Measurements from ENCODE around the gene HEXD. TPM values are rescaled to one million over a fixed set of nuclear protein-coding genes. Genes with fewer than 3 reads are reported as not detected.

HEXD gene
- total and polyA plus RNA-seq, 4 experiments from 2014 or later: 12.6 to 113 (median 60.2) TPM

- H3K36me3 Mint-ChIP-seq: peaks cover 12 to 18% of the 10 kb centered on the region in 2 donors
- H3K4me1 Mint-ChIP-seq: peaks cover 0 to 11% (median under 1%) of the 10 kb centered on the region in 4 donors
- Histone ChIP-seq H3K4me3 (ENCODE audit: low read length in 2 of 2) (no peak overlapping the region), H3K4me1 (ENCODE audit: insufficient read depth, low read length) (no peaks in the 10 kb centered on the region), H3K36me3 (ENCODE audit: insufficient read depth, low read length) (no peaks in the 10 kb centered on the region), H3K27ac (ENCODE audit: low read depth, low read length) (no peak overlapping the region), H3K27me3 (ENCODE audit: insufficient read depth, low read length) (no peaks in the 10 kb centered on the region), H3K9me3 (ENCODE audit: control insufficient read depth in 1 of 2, low read length in 2 of 2) (no peaks in the 10 kb centered on the region)
- peak overlapping the region in 1 of 7 donors; percentile 29 for H3K27ac Mint-ChIP-seq
- ChIA-PET POLR2A (ENCODE audit: partially characterized antibody) (no interaction called here), CTCF (ENCODE audit: partially characterized antibody) (no interaction called here)
- intact Hi-C loops (cut with micrococcal nuclease): no loop called here
- H3K4me3 Mint-ChIP-seq: no peak overlapping the region
- H3K27me3 Mint-ChIP-seq: peaks cover 0 to 3% of the 10 kb centered on the region in 2 donors
- peaks cover 0 to 2% (median 0%) of the 10 kb centered on the region in 8 donors for H3K9me3 Mint-ChIP-seq
- no peak for DNase-seq
These were observed 25.8 kb upstream of the HEXD start for GRCh38 chr17:82392209-82392920.

GRCh38 chr17:82392941-82393340 lies 25.2 kb upstream of the HEXD start:
- H3K9me3 Mint-ChIP-seq: peaks cover 0 to 2% (median 0%) of the 10 kb centered on the region in 8 donors
- no peak overlapping the region for H3K4me3 Mint-ChIP-seq
- H3K4me1 Mint-ChIP-seq: peaks cover 0 to 6% (median 0%) of the 10 kb centered on the region in 4 donors
- no peaks in the 10 kb centered on the region for H3K27me3 Mint-ChIP-seq
- DNase-seq: no peak
- Histone ChIP-seq H3K4me1 (ENCODE audit: insufficient read depth, low read length) (no peaks in the 10 kb centered on the region), H3K4me3 (ENCODE audit: low read length in 2 of 2) (no peak overlapping the region), H3K27ac (ENCODE audit: low read depth, low read length) (no peak overlapping the region), H3K36me3 (ENCODE audit: insufficient read depth, low read length) (no peaks in the 10 kb centered on the region), H3K27me3 (ENCODE audit: insufficient read depth, low read length) (no peaks in the 10 kb centered on the region), H3K9me3 (ENCODE audit: control insufficient read depth in 1 of 2, low read length in 2 of 2) (no peaks in the 10 kb centered on the region)
- intact Hi-C loops (cut with micrococcal nuclease): no loop called here
- ChIA-PET CTCF (ENCODE audit: partially characterized antibody) (no interaction called here), POLR2A (ENCODE audit: partially characterized antibody) (no interaction called here)
- H3K27ac Mint-ChIP-seq: peak overlapping the region in 1 of 7 donors; percentile 29
- peaks cover 12 to 18% of the 10 kb centered on the region in 2 donors for H3K36me3 Mint-ChIP-seq

GRCh38 chr17:82394278-82394677 lies 23.9 kb upstream of the HEXD start:
- H3K9me3 ChIP-seq (ENCODE audit: control insufficient read depth in 1 of 2, low read length in 2 of 2): no peaks in the 10 kb centered on the region
- ChIA-PET CTCF (ENCODE audit: partially characterized antibody) (interaction anchor here (1.0 to 1.3 kb wide), 2 partner anchors 20 to 160 kb away, joined by 3 read pairs; no protein-coding TSS in a partner anchor), POLR2A (ENCODE audit: partially characterized antibody) (no interaction called here)
- Mint-ChIP-seq H3K9me3 (peaks cover 0 to 2% (median 0%) of the 10 kb centered on the region in 8 donors), H3K4me3 (no peak overlapping the region), H3K4me1 (peaks cover 0 to 6% (median 0%) of the 10 kb centered on the region in 4 donors), H3K36me3 (peaks cover 12 to 18% of the 10 kb centered on the region in 2 donors), H3K27ac (no peak overlapping the region), H3K27me3 (no peaks in the 10 kb centered on the region)
- H3K36me3 ChIP-seq (ENCODE audit: insufficient read depth, low read length): no peaks in the 10 kb centered on the region
- H3K27ac ChIP-seq (ENCODE audit: low read depth, low read length): no peak overlapping the region
- no peaks in the 10 kb centered on the region for H3K4me1 ChIP-seq (ENCODE audit: insufficient read depth, low read length)
- intact Hi-C loops (cut with micrococcal nuclease): no loop called here
- H3K4me3 ChIP-seq (ENCODE audit: low read length in 2 of 2): no peak overlapping the region
- no peaks in the 10 kb centered on the region for H3K27me3 ChIP-seq (ENCODE audit: insufficient read depth, low read length)
- no peak for DNase-seq

GRCh38 chr17:82396601-82397435 lies 21.3 kb upstream of the HEXD start:
- no peak overlapping the region for H3K4me3 ChIP-seq (ENCODE audit: low read length in 2 of 2)
- ChIA-PET CTCF (ENCODE audit: partially characterized antibody) (no interaction called here), POLR2A (ENCODE audit: partially characterized antibody) (no interaction called here)
- Mint-ChIP-seq H3K4me3 (no peak overlapping the region), H3K27ac (no peak overlapping the region), H3K27me3 (no peaks in the 10 kb centered on the region), H3K9me3 (peaks cover 0 to 2% (median 0%) of the 10 kb centered on the region in 8 donors), H3K4me1 (peaks cover 5 to 19% (median 13%) of the 10 kb centered on the region in 4 donors), H3K36me3 (peaks cover 12 to 24% of the 10 kb centered on the region in 2 donors)
- H3K9me3 ChIP-seq (ENCODE audit: control insufficient read depth in 1 of 2, low read length in 2 of 2): no peaks in the 10 kb centered on the region
- DNase-seq: no peak
- peaks cover 12% of the 10 kb centered on the region for H3K4me1 ChIP-seq (ENCODE audit: insufficient read depth, low read length)
- H3K27me3 ChIP-seq (ENCODE audit: insufficient read depth, low read length): no peaks in the 10 kb centered on the region
- H3K36me3 ChIP-seq (ENCODE audit: insufficient read depth, low read length): no peaks in the 10 kb centered on the region
- intact Hi-C loops (cut with micrococcal nuclease): no loop called here
- H3K27ac ChIP-seq (ENCODE audit: low read depth, low read length): no peak overlapping the region

- Mint-ChIP-seq H3K9me3 (peaks cover 0 to 2% (median 0%) of the 10 kb centered on the region in 8 donors), H3K27me3 (no peaks in the 10 kb centered on the region), H3K4me1 (peaks cover 5 to 21% (median 14%) of the 10 kb centered on the region in 4 donors), H3K36me3 (peaks cover 13 to 23% of the 10 kb centered on the region in 2 donors), H3K27ac (no peak overlapping the region), H3K4me3 (no peak overlapping the region)
- intact Hi-C loops (cut with micrococcal nuclease): no loop called here
- no peaks in the 10 kb centered on the region for H3K9me3 ChIP-seq (ENCODE audit: control insufficient read depth in 1 of 2, low read length in 2 of 2)
- H3K27me3 ChIP-seq (ENCODE audit: insufficient read depth, low read length): no peaks in the 10 kb centered on the region
- DNase-seq: no peak
- peaks cover 14% of the 10 kb centered on the region for H3K4me1 ChIP-seq (ENCODE audit: insufficient read depth, low read length)
- no peaks in the 10 kb centered on the region for H3K36me3 ChIP-seq (ENCODE audit: insufficient read depth, low read length)
- H3K4me3 ChIP-seq (ENCODE audit: low read length in 2 of 2): no peak overlapping the region
- ChIA-PET CTCF (ENCODE audit: partially characterized antibody) (no interaction called here), POLR2A (ENCODE audit: partially characterized antibody) (no interaction called here)
- H3K27ac ChIP-seq (ENCODE audit: low read depth, low read length): no peak overlapping the region
These were observed 20.5 kb upstream of the HEXD start for GRCh38 chr17:82397449-82398335.

- Mint-ChIP-seq H3K4me1 (peaks cover 5 to 21% (median 14%) of the 10 kb centered on the region in 4 donors), H3K36me3 (peaks cover 9 to 24% of the 10 kb centered on the region in 2 donors), H3K4me3 (no peak overlapping the region), H3K27me3 (no peaks in the 10 kb centered on the region), H3K9me3 (peaks cover 0 to 2% (median 0%) of the 10 kb centered on the region in 8 donors), H3K27ac (no peak overlapping the region)
- Histone ChIP-seq H3K27ac (ENCODE audit: low read depth, low read length) (no peak overlapping the region), H3K27me3 (ENCODE audit: insufficient read depth, low read length) (no peaks in the 10 kb centered on the region), H3K36me3 (ENCODE audit: insufficient read depth, low read length) (peaks cover 4% of the 10 kb centered on the region), H3K4me3 (ENCODE audit: low read length in 2 of 2) (no peak overlapping the region), H3K4me1 (ENCODE audit: insufficient read depth, low read length) (peaks cover 14% of the 10 kb centered on the region), H3K9me3 (ENCODE audit: control insufficient read depth in 1 of 2, low read length in 2 of 2) (no peaks in the 10 kb centered on the region)
- intact Hi-C loops (cut with micrococcal nuclease): no loop called here
- ChIA-PET CTCF (ENCODE audit: partially characterized antibody) (no interaction called here), POLR2A (ENCODE audit: partially characterized antibody) (interaction anchor here (0.6 kb wide), 1 partner anchor 21 kb away, joined by 3 read pairs; no protein-coding TSS in a partner anchor)
- no peak for DNase-seq
These were observed 19.1 kb upstream of the HEXD start for GRCh38 chr17:82399041-82399441.

Data from CD4-positive, alpha-beta memory T cell (primary cell).